Lower leg skin (tissue), 4 donors: ENCODE measurements around the gene TMPRSS9. TPM values are rescaled to one million over a fixed set of nuclear protein-coding genes. Genes with fewer than 3 reads are reported as not detected.

Experiments
- DNase-seq, 2 donors: peaks; one replicate each; pipeline ENCODE4 v3.0.0-alpha.2; 2019; ENCODE audit warnings: low spot score in 2 of 2
- H3K4me3 ChIP-seq: fragments of 200-600 bp; sonication (generic); 2 replicates; pipeline ENCODE4 v1.5.1; 2017; ENCODE audit warnings: mild to moderate bottlenecking, low read depth; ENCODE audit not compliant: poor library complexity, severe bottlenecking
- POLR2A ChIP-seq, 2 donors: fragments of 450-650 bp; IDR thresholded peaks; one replicate each; pipeline ENCODE4 v1.6.1; 2016 to 2017; ENCODE audit warnings: antibody characterized with exemption in 2 of 2, mild to moderate bottlenecking in 1 of 2, moderate library complexity in 1 of 2
- WGBS, 2 donors: methylation state at CpG; one replicate each; pipeline ENCODE4 v1.1.5; 2018; 5-methylcytosine and 5-hydroxymethylcytosine counted together
- intact Hi-C: fragments of 100-400 bp; cut with DNase I; formaldehyde crosslinking; loops from one replicate; pipeline ENCODE4 v1.15.0; 2023; ENCODE audit warnings: low total_unique reads
- total RNA-seq, 4 donors: library from RNA; depleted of rRNA; stranded (reverse); fragments of >200 nt; gene quantifications; one replicate each; pipeline ENCODE4 v1.1.0, GENCODE V29; 2016
- TF ChIP-seq, protein P1 (sequence below), 3 donors: fragments of 450-650 bp; IDR thresholded peaks; one replicate each; pipeline ENCODE4 v1.5.1; 2016; ENCODE audit warnings: antibody characterized with exemption in 3 of 3, mild to moderate bottlenecking in 3 of 3, moderate library complexity in 2 of 3

TMPRSS9 gene
- total RNA-seq, 4 donors from 2014 or later = not detected

- TF ChIP-seq, protein P1, sequence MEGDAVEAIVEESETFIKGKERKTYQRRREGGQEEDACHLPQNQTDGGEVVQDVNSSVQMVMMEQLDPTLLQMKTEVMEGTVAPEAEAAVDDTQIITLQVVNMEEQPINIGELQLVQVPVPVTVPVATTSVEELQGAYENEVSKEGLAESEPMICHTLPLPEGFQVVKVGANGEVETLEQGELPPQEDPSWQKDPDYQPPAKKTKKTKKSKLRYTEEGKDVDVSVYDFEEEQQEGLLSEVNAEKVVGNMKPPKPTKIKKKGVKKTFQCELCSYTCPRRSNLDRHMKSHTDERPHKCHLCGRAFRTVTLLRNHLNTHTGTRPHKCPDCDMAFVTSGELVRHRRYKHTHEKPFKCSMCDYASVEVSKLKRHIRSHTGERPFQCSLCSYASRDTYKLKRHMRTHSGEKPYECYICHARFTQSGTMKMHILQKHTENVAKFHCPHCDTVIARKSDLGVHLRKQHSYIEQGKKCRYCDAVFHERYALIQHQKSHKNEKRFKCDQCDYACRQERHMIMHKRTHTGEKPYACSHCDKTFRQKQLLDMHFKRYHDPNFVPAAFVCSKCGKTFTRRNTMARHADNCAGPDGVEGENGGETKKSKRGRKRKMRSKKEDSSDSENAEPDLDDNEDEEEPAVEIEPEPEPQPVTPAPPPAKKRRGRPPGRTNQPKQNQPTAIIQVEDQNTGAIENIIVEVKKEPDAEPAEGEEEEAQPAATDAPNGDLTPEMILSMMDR (IDR thresholded peaks at IDR 0.05) = no peak
- no peak for TF ChIP-seq POLR2A (IDR thresholded peaks at IDR 0.05)
- intact Hi-C loops = no loop called here
- WGBS, 2 donors = 93 to 98% methylated on average over 9 to 15 of the region's 15 CpGs
- DNase-seq = no peak
- H3K4me3 ChIP-seq = no peak overlapping the region
Observed at GRCh38 chr19:2436926-2437325, 76.9 kb downstream of the TMPRSS9 start.

DNA sequence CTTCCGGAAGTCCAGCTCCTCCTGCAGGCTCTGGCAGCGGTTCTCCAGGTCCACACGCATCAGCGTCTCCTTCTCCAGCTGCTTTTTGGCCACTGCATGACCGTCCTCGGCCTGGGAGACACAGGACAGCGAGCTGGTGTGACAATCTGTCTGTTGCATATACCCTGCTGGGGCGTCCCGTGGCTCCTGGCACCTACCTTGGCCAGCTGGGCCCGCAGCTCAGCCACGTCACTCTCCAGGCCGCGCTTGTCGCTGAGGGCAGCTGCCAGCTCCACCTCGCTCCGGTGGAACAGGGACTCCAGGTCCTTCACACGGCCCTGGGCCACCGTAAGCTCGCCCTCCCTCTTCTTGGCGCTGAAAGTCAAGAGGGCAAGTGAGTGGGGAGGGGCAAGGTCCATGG, 78.1 kb downstream of the TMPRSS9 start:
- WGBS, 2 donors = 94 to 99% methylated on average over 17 to 20 of the region's 20 CpGs
- intact Hi-C loops = no loop called here
- DNase-seq = no peak

DNA sequence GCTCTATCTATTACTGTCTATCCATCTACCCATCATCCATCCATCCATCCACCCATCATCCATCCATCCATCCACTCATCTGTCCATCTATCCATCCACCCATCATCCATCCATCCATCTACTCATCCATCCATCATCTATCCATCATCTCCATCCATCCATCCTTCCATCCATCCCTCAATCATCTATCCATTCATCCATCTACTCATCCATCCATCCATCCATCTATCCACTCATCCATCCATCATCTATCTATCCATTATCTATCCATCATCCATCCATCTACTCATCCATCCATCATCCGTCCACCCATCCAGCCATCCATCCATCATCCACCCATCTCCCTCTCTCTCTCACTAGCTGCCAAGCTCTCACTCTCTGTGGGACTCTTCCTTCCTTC, 80.5 kb downstream of the TMPRSS9 start:
- WGBS, 2 donors = 90 to 100% methylated on average over 1 of the region's 1 CpG
- intact Hi-C loops = no loop called here
- TF ChIP-seq, protein P1 (IDR thresholded peaks at IDR 0.05) = no peak
- no peak for TF ChIP-seq POLR2A (IDR thresholded peaks at IDR 0.05)
- H3K4me3 ChIP-seq = no peak overlapping the region
- no peak for DNase-seq

More for the DNA sequence above, 78.1 kb downstream of the TMPRSS9 start:
- H3K4me3 ChIP-seq = no peak overlapping the region
- TF ChIP-seq, protein P1 (IDR thresholded peaks at IDR 0.05) = no peak
- TF ChIP-seq POLR2A (IDR thresholded peaks at IDR 0.05) = no peak

DNA sequence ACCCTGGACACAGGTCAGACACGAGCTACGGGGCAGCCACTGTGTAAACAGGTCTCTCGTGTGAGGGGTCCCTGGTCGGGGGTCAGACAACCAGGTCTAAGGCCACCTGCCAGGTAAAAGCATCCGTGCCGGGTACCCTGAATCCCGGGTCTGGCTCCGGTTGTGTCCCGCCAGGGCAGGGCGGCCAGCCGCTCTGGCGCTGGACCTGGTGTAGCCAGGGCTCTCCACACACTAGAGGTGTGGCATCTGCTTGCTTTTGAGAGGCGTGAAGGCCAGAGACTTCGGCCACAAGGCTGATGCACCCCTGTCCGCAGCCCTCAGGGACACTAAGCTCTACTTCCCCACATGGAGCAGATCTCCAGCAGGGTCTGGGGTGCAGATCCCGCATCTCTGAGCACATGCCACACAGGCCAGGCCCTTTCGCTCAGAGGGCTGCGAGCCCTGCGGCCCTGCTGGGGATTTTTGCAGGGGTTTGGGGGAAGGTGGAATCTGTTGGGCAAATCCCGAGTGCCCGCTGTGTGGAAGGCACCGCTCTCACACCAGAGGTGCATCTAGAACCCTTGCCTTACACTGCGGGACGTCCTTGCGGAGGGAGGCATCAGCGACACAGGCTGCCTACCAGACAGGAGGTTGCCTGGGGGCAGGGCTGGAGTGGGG, 81.2 kb downstream of the TMPRSS9 start:
- 97 to 98% methylated on average over 24 to 26 of the region's 26 CpGs for WGBS, 2 donors
- TF ChIP-seq POLR2A (IDR thresholded peaks at IDR 0.05) = no peak
- TF ChIP-seq, protein P1 (IDR thresholded peaks at IDR 0.05) = no peak
- DNase-seq = no peak
- H3K4me3 ChIP-seq = no peak overlapping the region
- intact Hi-C loops = no loop called here

- WGBS, 2 donors = 89 to 91% methylated on average over 18 to 19 of the region's 22 CpGs
- no peak for DNase-seq
- H3K4me3 ChIP-seq = no peak overlapping the region
- TF ChIP-seq, protein P1 (IDR thresholded peaks at IDR 0.05) = no peak
- TF ChIP-seq POLR2A (IDR thresholded peaks at IDR 0.05) = no peak
- intact Hi-C loops = no loop called here
Observed at GRCh38 chr19:2443116-2443784, 83.2 kb downstream of the TMPRSS9 start.
